ENCODE measurements around the gene MPEG1. TPM values are rescaled to one million over a fixed set of nuclear protein-coding genes. Genes with fewer than 3 reads are reported as not detected.

Gene MPEG1
- total RNA-seq, 1 donor from 2014 or later, result 11.0 TPM

GRCh38 chr11:59247531-59248227 is 35.0 kb upstream of the MPEG1 start:
- H3K9me3 ChIP-seq (ENCODE audit: control insufficient read depth in 3 of 3, low read length in 3 of 3), result no peaks in the 10 kb centered on the region
- no peak overlapping the region for H3K4me3 ChIP-seq (ENCODE audit: low read length in 3 of 3)
- no peak overlapping the region for H3K27ac ChIP-seq (ENCODE audit: low read depth, low read length)
- no peak overlapping the region for H3K9ac ChIP-seq (ENCODE audit: low read depth in 1 of 3, low read length in 3 of 3)
- H3K36me3 ChIP-seq (ENCODE audit: control insufficient read depth in 3 of 3, insufficient read depth in 3 of 3, low read length in 3 of 3), result no peaks in the 10 kb centered on the region
- no peaks in the 10 kb centered on the region for H3K27me3 ChIP-seq (ENCODE audit: control insufficient read depth in 3 of 3, insufficient read depth in 3 of 3, low read length in 3 of 3)
- no peaks in the 10 kb centered on the region for H3K4me1 ChIP-seq (ENCODE audit: control insufficient read depth in 3 of 3, insufficient read depth in 3 of 3, low read length in 3 of 3)

- no peaks in the 10 kb centered on the region for H3K27me3 ChIP-seq (ENCODE audit: control insufficient read depth in 3 of 3, insufficient read depth in 3 of 3, low read length in 3 of 3)
- no peaks in the 10 kb centered on the region for H3K4me1 ChIP-seq (ENCODE audit: control insufficient read depth in 3 of 3, insufficient read depth in 3 of 3, low read length in 3 of 3)
- no peak overlapping the region for H3K4me3 ChIP-seq (ENCODE audit: low read length in 3 of 3)
- H3K27ac ChIP-seq (ENCODE audit: low read depth, low read length), result no peak overlapping the region
- H3K36me3 ChIP-seq (ENCODE audit: control insufficient read depth in 3 of 3, insufficient read depth in 3 of 3, low read length in 3 of 3), result no peaks in the 10 kb centered on the region
- H3K9me3 ChIP-seq (ENCODE audit: control insufficient read depth in 3 of 3, low read length in 3 of 3), result no peaks in the 10 kb centered on the region
- H3K9ac ChIP-seq (ENCODE audit: low read depth in 1 of 3, low read length in 3 of 3), result no peak overlapping the region
These were observed 30.9 kb upstream of the MPEG1 start for GRCh38 chr11:59243633-59244032.

GRCh38 chr11:59240322-59240721 is 27.6 kb upstream of the MPEG1 start:
- no peak overlapping the region for H3K27ac ChIP-seq (ENCODE audit: low read depth, low read length)
- no peaks in the 10 kb centered on the region for H3K36me3 ChIP-seq (ENCODE audit: control insufficient read depth in 3 of 3, insufficient read depth in 3 of 3, low read length in 3 of 3)
- no peaks in the 10 kb centered on the region for H3K9me3 ChIP-seq (ENCODE audit: control insufficient read depth in 3 of 3, low read length in 3 of 3)
- H3K4me3 ChIP-seq (ENCODE audit: low read length in 3 of 3), result no peak overlapping the region
- H3K27me3 ChIP-seq (ENCODE audit: control insufficient read depth in 3 of 3, insufficient read depth in 3 of 3, low read length in 3 of 3), result no peaks in the 10 kb centered on the region
- H3K4me1 ChIP-seq (ENCODE audit: control insufficient read depth in 3 of 3, insufficient read depth in 3 of 3, low read length in 3 of 3), result no peaks in the 10 kb centered on the region
- no peak overlapping the region for H3K9ac ChIP-seq (ENCODE audit: low read depth in 1 of 3, low read length in 3 of 3)

- Histone ChIP-seq H3K9me3 (ENCODE audit: control insufficient read depth in 3 of 3, low read length in 3 of 3) (no peaks in the 10 kb centered on the region), H3K27me3 (ENCODE audit: control insufficient read depth in 3 of 3, insufficient read depth in 3 of 3, low read length in 3 of 3) (no peaks in the 10 kb centered on the region), H3K36me3 (ENCODE audit: control insufficient read depth in 3 of 3, insufficient read depth in 3 of 3, low read length in 3 of 3) (no peaks in the 10 kb centered on the region), H3K4me3 (ENCODE audit: low read length in 3 of 3) (no peak overlapping the region), H3K4me1 (ENCODE audit: control insufficient read depth in 3 of 3, insufficient read depth in 3 of 3, low read length in 3 of 3) (peaks cover 0 to 2% (median 0%) of the 10 kb centered on the region in 3 donors), H3K9ac (ENCODE audit: low read depth in 1 of 3, low read length in 3 of 3) (no peak overlapping the region), H3K27ac (ENCODE audit: low read depth, low read length) (no peak overlapping the region)
These were observed 13.7 kb upstream of the MPEG1 start for GRCh38 chr11:59226396-59226795.

GRCh38 chr11:59225017-59225416 is 12.3 kb upstream of the MPEG1 start:
- Histone ChIP-seq H3K4me3 (ENCODE audit: low read length in 3 of 3) (no peak overlapping the region), H3K9me3 (ENCODE audit: control insufficient read depth in 3 of 3, low read length in 3 of 3) (no peaks in the 10 kb centered on the region), H3K27me3 (ENCODE audit: control insufficient read depth in 3 of 3, insufficient read depth in 3 of 3, low read length in 3 of 3) (no peaks in the 10 kb centered on the region), H3K27ac (ENCODE audit: low read depth, low read length) (peak overlapping the region; percentile 65), H3K4me1 (ENCODE audit: control insufficient read depth in 3 of 3, insufficient read depth in 3 of 3, low read length in 3 of 3) (peaks cover 0 to 2% (median 0%) of the 10 kb centered on the region in 3 donors), H3K9ac (ENCODE audit: low read depth in 1 of 3, low read length in 3 of 3) (no peak overlapping the region), H3K36me3 (ENCODE audit: control insufficient read depth in 3 of 3, insufficient read depth in 3 of 3, low read length in 3 of 3) (no peaks in the 10 kb centered on the region)

- Histone ChIP-seq H3K9ac (ENCODE audit: low read depth in 1 of 3, low read length in 3 of 3) (no peak overlapping the region), H3K4me1 (ENCODE audit: control insufficient read depth in 3 of 3, insufficient read depth in 3 of 3, low read length in 3 of 3) (peaks cover 0 to 2% (median 0%) of the 10 kb centered on the region in 3 donors), H3K27me3 (ENCODE audit: control insufficient read depth in 3 of 3, insufficient read depth in 3 of 3, low read length in 3 of 3) (no peaks in the 10 kb centered on the region), H3K9me3 (ENCODE audit: control insufficient read depth in 3 of 3, low read length in 3 of 3) (no peaks in the 10 kb centered on the region), H3K4me3 (ENCODE audit: low read length in 3 of 3) (no peak overlapping the region), H3K36me3 (ENCODE audit: control insufficient read depth in 3 of 3, insufficient read depth in 3 of 3, low read length in 3 of 3) (no peaks in the 10 kb centered on the region), H3K27ac (ENCODE audit: low read depth, low read length) (peak overlapping the region; percentile 65)
These were observed 11.7 kb upstream of the MPEG1 start for GRCh38 chr11:59224351-59224928.

GRCh38 chr11:59223611-59224010 is 10.9 kb upstream of the MPEG1 start:
- peaks cover 0 to 2% (median 0%) of the 10 kb centered on the region in 3 donors for H3K4me1 ChIP-seq (ENCODE audit: control insufficient read depth in 3 of 3, insufficient read depth in 3 of 3, low read length in 3 of 3)
- no peaks in the 10 kb centered on the region for H3K27me3 ChIP-seq (ENCODE audit: control insufficient read depth in 3 of 3, insufficient read depth in 3 of 3, low read length in 3 of 3)
- no peak overlapping the region for H3K9ac ChIP-seq (ENCODE audit: low read depth in 1 of 3, low read length in 3 of 3)
- no peak overlapping the region for H3K4me3 ChIP-seq (ENCODE audit: low read length in 3 of 3)
- H3K36me3 ChIP-seq (ENCODE audit: control insufficient read depth in 3 of 3, insufficient read depth in 3 of 3, low read length in 3 of 3), result no peaks in the 10 kb centered on the region
- H3K9me3 ChIP-seq (ENCODE audit: control insufficient read depth in 3 of 3, low read length in 3 of 3), result no peaks in the 10 kb centered on the region
- peak overlapping the region; percentile 65 for H3K27ac ChIP-seq (ENCODE audit: low read depth, low read length)

- Histone ChIP-seq H3K9ac (ENCODE audit: low read depth in 1 of 3, low read length in 3 of 3) (no peak overlapping the region), H3K36me3 (ENCODE audit: control insufficient read depth in 3 of 3, insufficient read depth in 3 of 3, low read length in 3 of 3) (no peaks in the 10 kb centered on the region), H3K27ac (ENCODE audit: low read depth, low read length) (peak overlapping the region; percentile 65), H3K4me1 (ENCODE audit: control insufficient read depth in 3 of 3, insufficient read depth in 3 of 3, low read length in 3 of 3) (peaks cover 0 to 2% (median 0%) of the 10 kb centered on the region in 3 donors), H3K27me3 (ENCODE audit: control insufficient read depth in 3 of 3, insufficient read depth in 3 of 3, low read length in 3 of 3) (no peaks in the 10 kb centered on the region), H3K9me3 (ENCODE audit: control insufficient read depth in 3 of 3, low read length in 3 of 3) (no peaks in the 10 kb centered on the region), H3K4me3 (ENCODE audit: low read length in 3 of 3) (no peak overlapping the region)
These were observed 10.4 kb upstream of the MPEG1 start for GRCh38 chr11:59223177-59223576.

GRCh38 chr11:59222464-59223060 is 9.8 kb upstream of the MPEG1 start:
- no peaks in the 10 kb centered on the region for H3K27me3 ChIP-seq (ENCODE audit: control insufficient read depth in 3 of 3, insufficient read depth in 3 of 3, low read length in 3 of 3)
- H3K27ac ChIP-seq (ENCODE audit: low read depth, low read length), result peak overlapping the region; percentile 34
- H3K36me3 ChIP-seq (ENCODE audit: control insufficient read depth in 3 of 3, insufficient read depth in 3 of 3, low read length in 3 of 3), result no peaks in the 10 kb centered on the region
- no peak overlapping the region for H3K4me3 ChIP-seq (ENCODE audit: low read length in 3 of 3)
- H3K9me3 ChIP-seq (ENCODE audit: control insufficient read depth in 3 of 3, low read length in 3 of 3), result no peaks in the 10 kb centered on the region
- H3K9ac ChIP-seq (ENCODE audit: low read depth in 1 of 3, low read length in 3 of 3), result no peak overlapping the region
- peaks cover 0 to 2% (median 0%) of the 10 kb centered on the region in 3 donors for H3K4me1 ChIP-seq (ENCODE audit: control insufficient read depth in 3 of 3, insufficient read depth in 3 of 3, low read length in 3 of 3)

GRCh38 chr11:59221441-59221840 is 8.7 kb upstream of the MPEG1 start:
- Histone ChIP-seq H3K9me3 (ENCODE audit: control insufficient read depth in 3 of 3, low read length in 3 of 3) (no peaks in the 10 kb centered on the region), H3K27ac (ENCODE audit: low read depth, low read length) (no peak overlapping the region), H3K36me3 (ENCODE audit: control insufficient read depth in 3 of 3, insufficient read depth in 3 of 3, low read length in 3 of 3) (no peaks in the 10 kb centered on the region), H3K9ac (ENCODE audit: low read depth in 1 of 3, low read length in 3 of 3) (no peak overlapping the region), H3K27me3 (ENCODE audit: control insufficient read depth in 3 of 3, insufficient read depth in 3 of 3, low read length in 3 of 3) (no peaks in the 10 kb centered on the region), H3K4me3 (ENCODE audit: low read length in 3 of 3) (no peak overlapping the region), H3K4me1 (ENCODE audit: control insufficient read depth in 3 of 3, insufficient read depth in 3 of 3, low read length in 3 of 3) (peaks cover 0 to 9% (median 0%) of the 10 kb centered on the region in 3 donors)

Data from skeletal muscle tissue (tissue), 4 donors.